Bronchial epithelial cell (primary cell): ENCODE data around the gene AMIGO2. TPM values are rescaled to one million over a fixed set of nuclear protein-coding genes. Genes with fewer than 3 reads are reported as not detected.

Source experiments
- DNase-seq: peaks from one replicate; pipeline ENCODE4 v3.0.0-alpha.2; 2010; ENCODE audit warnings: low read depth
- FAIRE-seq: peaks from 2 replicates; lab custom pipeline; 2011; peaks lifted over from hg19 to GRCh38; lab: Jason Lieb, UNC
- H3K27me3 ChIP-seq: 2 replicates; pipeline ENCODE4 v1.5.1; 2011; ENCODE audit warnings: low read length; ENCODE audit not compliant: control insufficient read depth, insufficient read depth
- H3K36me3 ChIP-seq: 2 replicates; pipeline ENCODE4 v1.5.1; 2011; ENCODE audit warnings: low read length; ENCODE audit not compliant: control insufficient read depth, insufficient read depth
- H3K4me3 ChIP-seq: 2 replicates; pipeline ENCODE4 v1.5.1; 2011; ENCODE audit warnings: mild to moderate bottlenecking, low read depth, low read length, control low read depth
- total RNA-seq: library from RNA; depleted of rRNA; stranded (reverse); fragments of >200 nt; gene quantifications from 2 replicates; pipeline ENCODE4 v1.2.1, GENCODE V29; 2014
- TF ChIP-seq, protein P1 (sequence below): IDR thresholded peaks from 2 replicates; pipeline ENCODE4 v1.5.1; 2011; ENCODE audit warnings: mild to moderate bottlenecking, moderate library complexity, low read length, control low read depth, inconsistent platforms; ENCODE audit not compliant: insufficient read depth, severe bottlenecking

Gene AMIGO2
- total RNA-seq, 1 donor from 2014 or later = 61.1 TPM

DNA sequence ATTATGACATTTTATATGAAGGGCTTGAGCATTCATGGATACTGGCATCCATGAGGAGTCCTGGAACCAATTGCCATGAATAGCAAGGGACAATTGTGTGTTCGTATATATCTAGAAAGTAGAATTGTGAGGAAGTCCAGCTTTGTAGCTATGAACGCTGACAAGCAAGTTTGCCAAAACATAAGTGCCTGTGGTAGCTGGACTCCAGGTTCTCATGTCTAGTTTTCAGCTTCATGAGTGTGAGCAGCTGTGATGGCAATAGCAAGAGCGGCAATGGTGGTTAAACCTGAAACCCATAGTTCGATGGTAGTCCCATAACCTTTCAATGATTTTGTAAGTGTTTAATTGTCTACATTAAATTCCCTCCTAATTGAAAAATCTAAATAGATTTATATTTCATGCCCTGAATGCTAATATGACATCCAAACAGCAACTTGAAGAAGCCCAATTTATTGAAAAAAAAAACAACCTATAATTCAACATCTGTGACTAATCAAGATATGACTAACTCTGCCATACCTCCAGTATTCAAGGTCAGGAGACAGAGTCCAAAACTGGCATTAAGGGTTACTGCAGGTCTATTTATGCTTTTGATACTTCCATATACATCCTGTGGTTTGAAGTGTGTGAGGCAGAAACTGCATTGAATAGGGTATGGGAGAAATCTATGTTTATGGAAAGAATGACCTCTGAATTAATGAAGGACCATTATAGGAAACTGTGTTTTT is 50.6 kb downstream of the AMIGO2 start:
- Histone ChIP-seq H3K27me3 (no peaks in the 10 kb centered on the region), H3K36me3 (no peaks in the 10 kb centered on the region), H3K4me3 (no peak overlapping the region)
- DNase-seq = peak; percentile 40
- TF ChIP-seq, protein P1, sequence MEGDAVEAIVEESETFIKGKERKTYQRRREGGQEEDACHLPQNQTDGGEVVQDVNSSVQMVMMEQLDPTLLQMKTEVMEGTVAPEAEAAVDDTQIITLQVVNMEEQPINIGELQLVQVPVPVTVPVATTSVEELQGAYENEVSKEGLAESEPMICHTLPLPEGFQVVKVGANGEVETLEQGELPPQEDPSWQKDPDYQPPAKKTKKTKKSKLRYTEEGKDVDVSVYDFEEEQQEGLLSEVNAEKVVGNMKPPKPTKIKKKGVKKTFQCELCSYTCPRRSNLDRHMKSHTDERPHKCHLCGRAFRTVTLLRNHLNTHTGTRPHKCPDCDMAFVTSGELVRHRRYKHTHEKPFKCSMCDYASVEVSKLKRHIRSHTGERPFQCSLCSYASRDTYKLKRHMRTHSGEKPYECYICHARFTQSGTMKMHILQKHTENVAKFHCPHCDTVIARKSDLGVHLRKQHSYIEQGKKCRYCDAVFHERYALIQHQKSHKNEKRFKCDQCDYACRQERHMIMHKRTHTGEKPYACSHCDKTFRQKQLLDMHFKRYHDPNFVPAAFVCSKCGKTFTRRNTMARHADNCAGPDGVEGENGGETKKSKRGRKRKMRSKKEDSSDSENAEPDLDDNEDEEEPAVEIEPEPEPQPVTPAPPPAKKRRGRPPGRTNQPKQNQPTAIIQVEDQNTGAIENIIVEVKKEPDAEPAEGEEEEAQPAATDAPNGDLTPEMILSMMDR = no peak
- no peak for FAIRE-seq

DNA sequence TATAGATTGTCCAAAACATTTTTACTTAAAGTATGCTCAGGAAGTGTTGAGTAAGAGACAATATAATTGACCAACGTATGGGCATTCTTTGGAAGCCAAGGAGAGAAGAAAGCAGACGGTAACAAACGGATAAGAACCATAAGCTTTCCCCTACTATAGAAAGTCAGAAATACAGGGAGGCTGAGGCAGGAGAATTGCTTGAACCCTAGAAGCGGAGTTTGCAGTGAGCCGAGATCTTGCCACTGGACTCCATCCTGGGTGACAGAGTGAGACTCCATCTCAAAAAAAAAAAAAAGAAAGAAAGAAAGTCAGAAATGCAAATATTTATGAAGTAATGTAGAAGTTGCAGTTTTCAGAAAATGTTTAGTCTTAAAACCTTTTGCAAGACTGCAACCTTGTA is 51.6 kb downstream of the AMIGO2 start:
- TF ChIP-seq, protein P1 = no peak
- Histone ChIP-seq H3K36me3 (no peaks in the 10 kb centered on the region), H3K4me3 (no peak overlapping the region), H3K27me3 (no peaks in the 10 kb centered on the region)
- DNase-seq = no peak
- FAIRE-seq = no peak

Other genes starting within 250 kb of the AMIGO2 start
- 0.51 and 1.3 TPM in 2 replicates for gene PCED1B, start 338 bp downstream of the AMIGO2 start, total RNA-seq